Mucosa of rectum (tissue), 2 donors: ENCODE measurements around the gene MAPKAPK3.

Source experiments
- H3K27ac ChIP-seq, 2 donors: one replicate each; pipeline ENCODE4 v1.7.0; 2013; ENCODE audit warnings: inconsistent platforms in 2 of 2, low read depth in 2 of 2, low read length in 2 of 2
- H3K27me3 ChIP-seq, 2 donors: one replicate each; pipeline ENCODE4 v1.7.0; 2013; ENCODE audit warnings: low read length in 2 of 2; ENCODE audit not compliant: control insufficient read depth in 2 of 2, insufficient read depth in 2 of 2
- H3K36me3 ChIP-seq, 2 donors: one replicate each; pipeline ENCODE4 v1.7.0; 2013; ENCODE audit warnings: low read length in 2 of 2; ENCODE audit not compliant: control insufficient read depth in 2 of 2, insufficient read depth in 2 of 2
- H3K4me1 ChIP-seq, 2 donors: one replicate each; pipeline ENCODE4 v1.7.0; 2013; ENCODE audit warnings: low read length in 2 of 2, mild to moderate bottlenecking in 1 of 2; ENCODE audit not compliant: control insufficient read depth in 2 of 2, insufficient read depth in 2 of 2
- H3K4me3 ChIP-seq, 2 donors: one replicate each; pipeline ENCODE4 v1.7.0; 2013; ENCODE audit warnings: low read length in 2 of 2
- H3K9ac ChIP-seq, 2 donors: one replicate each; pipeline ENCODE4 v1.7.0; 2013; ENCODE audit warnings: low read length in 2 of 2, low read depth in 1 of 2, mild to moderate bottlenecking in 1 of 2
- H3K9me3 ChIP-seq, 2 donors: one replicate each; pipeline ENCODE4 v1.7.0; 2013; ENCODE audit warnings: low read length in 2 of 2; ENCODE audit not compliant: control insufficient read depth in 2 of 2
- donor health status: healthy.
- donor health status: Normal muscosa, but diverticular disease.

The MAPKAPK3 gene

DNA sequence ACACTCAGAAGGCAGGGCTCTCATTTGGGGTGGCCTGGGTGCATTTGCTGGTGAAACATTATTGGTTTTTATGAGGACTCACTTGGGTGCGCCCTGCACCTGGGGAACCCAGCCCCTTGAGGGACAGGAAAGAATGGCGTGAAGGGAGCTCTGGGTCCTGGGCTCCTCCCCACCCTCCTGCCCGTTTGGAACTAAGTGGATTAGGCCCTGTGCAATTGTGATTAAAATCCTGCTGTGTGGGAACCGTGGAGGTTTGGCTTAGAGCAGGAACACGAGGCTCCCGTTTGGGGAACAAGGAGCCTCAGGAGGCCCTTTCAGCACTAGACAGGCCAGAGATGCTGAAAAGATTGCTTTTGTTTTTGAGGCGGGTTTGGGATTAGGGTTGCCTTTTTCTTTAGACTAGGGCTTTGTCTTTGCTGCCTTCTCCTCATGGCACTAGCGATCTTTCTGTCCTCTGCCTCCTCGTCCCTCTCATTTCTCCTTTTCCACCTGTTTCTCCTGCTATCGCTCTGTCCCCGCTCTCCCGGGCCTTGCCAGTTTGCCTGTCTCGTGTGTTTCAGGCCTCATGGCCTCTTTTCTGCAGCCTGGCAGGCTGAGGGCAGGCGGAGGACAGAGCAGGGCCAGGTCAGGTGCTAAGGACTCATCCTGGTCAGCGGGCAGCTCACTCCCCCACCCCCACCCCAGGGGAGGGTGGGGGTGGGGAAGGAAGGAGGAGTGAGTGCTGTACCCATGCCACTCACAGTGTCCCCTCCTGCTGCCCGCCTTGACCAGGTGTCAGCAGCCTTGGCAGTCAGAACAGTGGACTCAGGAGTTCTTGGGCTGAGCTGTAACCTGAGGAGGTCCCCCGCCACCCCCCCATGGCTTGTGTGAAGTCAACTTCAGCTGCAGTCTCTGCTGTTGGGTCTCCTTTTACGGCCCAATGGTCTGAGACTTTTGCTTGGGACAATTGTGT lies 8.6 kb downstream of the MAPKAPK3 start:
- no peak overlapping the region for H3K27ac ChIP-seq

DNA sequence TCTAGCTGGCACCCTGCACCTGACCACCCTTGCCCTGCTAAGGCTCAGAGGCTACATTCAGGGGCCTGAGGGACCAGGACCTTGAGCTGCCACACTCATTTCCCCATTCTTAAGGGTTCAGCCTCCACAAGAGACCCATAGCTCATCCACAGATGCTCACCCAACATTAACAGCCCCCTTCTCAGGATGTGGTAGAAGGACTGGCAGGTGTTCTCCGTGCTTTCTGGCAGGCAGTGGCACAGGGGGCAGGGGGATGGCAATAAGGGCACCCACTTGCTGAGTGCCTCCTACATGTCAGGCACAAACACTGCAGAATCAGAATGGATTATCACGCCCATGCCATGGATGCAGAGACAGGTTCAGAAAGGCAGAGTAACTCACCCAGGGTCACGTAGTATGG lies 9.4 kb downstream of the MAPKAPK3 start:
- no peaks in the 10 kb centered on the region for H3K9me3 ChIP-seq
- peaks cover 18 to 21% of the 10 kb centered on the region in 2 donors for H3K4me1 ChIP-seq
- peaks cover 0 to 2% of the 10 kb centered on the region in 2 donors for H3K36me3 ChIP-seq
- no peak overlapping the region for H3K27ac ChIP-seq
- H3K27me3 ChIP-seq = no peaks in the 10 kb centered on the region
- no peak overlapping the region for H3K4me3 ChIP-seq
- H3K9ac ChIP-seq = no peak overlapping the region

More for the DNA sequence above, 8.6 kb downstream of the MAPKAPK3 start:
- no peaks in the 10 kb centered on the region for H3K9me3 ChIP-seq
- H3K27me3 ChIP-seq = no peaks in the 10 kb centered on the region
- H3K36me3 ChIP-seq = peaks cover 0 to 4% of the 10 kb centered on the region in 2 donors
- peaks cover 21% of the 10 kb centered on the region in 2 donors for H3K4me1 ChIP-seq
- H3K9ac ChIP-seq = no peak overlapping the region
- no peak overlapping the region for H3K4me3 ChIP-seq

DNA sequence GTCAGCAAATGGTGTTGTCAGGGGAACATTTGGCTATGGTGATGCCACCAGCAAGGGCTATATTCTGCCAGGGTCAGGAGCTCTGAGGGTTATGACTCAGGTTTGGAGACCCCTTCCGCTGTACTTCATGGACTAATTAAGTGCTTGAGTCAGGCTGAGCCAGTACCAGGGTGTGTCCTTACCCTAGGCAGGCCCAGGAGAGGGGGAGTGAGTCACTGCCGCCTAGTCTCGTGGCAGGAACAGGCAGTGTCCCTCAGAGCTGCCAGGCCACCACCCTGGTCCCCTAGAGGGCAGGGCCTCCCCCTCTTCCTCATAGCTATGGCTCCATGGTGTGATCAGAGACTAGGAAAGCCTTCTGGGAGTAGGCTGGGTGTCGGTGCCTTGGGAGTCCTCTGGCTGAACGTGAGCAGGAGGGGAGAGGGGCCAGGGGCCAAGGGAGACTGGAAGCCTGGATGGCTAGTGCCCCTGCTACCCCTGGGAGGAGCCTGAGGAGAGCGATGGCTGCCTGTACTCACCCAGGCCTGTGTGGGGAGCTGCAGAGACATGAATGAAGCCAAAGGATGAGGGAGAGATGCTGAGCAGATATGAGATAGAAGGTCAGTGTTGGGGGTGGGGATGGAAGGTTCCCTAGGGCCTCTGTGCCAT lies 10.6 kb downstream of the MAPKAPK3 start:
- no peak overlapping the region for H3K9ac ChIP-seq
- H3K27ac ChIP-seq = no peak overlapping the region
- H3K9me3 ChIP-seq = no peaks in the 10 kb centered on the region
- H3K4me1 ChIP-seq = peaks cover 18 to 21% of the 10 kb centered on the region in 2 donors
- H3K4me3 ChIP-seq = no peak overlapping the region
- H3K27me3 ChIP-seq = no peaks in the 10 kb centered on the region
- peaks cover 0 to 1% of the 10 kb centered on the region in 2 donors for H3K36me3 ChIP-seq

DNA sequence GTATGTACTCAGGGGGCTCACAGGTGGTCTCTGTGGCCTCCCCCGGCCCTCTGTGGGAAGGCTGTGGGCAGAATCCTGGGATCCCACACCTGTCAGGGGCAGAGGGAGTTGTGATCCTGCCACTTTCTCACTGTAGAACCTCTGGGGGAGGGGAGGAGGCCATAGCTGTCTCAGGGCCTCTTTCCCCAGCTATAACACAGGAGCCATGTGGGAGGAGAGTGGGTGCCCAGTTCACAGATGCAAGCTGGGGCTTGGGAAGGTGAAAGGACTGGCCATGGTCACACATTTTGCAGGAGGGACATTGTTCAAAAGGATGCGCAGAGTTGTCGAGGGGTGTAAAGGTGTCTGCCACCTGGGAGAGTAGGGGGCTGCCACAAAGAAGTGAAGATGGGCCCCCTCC lies 11.7 kb downstream of the MAPKAPK3 start:
- Histone ChIP-seq H3K36me3 (no peaks in the 10 kb centered on the region), H3K9ac (no peak overlapping the region), H3K4me3 (no peak overlapping the region), H3K27ac (no peak overlapping the region), H3K9me3 (no peaks in the 10 kb centered on the region), H3K27me3 (no peaks in the 10 kb centered on the region), H3K4me1 (peaks cover 15 to 24% of the 10 kb centered on the region in 2 donors)

DNA sequence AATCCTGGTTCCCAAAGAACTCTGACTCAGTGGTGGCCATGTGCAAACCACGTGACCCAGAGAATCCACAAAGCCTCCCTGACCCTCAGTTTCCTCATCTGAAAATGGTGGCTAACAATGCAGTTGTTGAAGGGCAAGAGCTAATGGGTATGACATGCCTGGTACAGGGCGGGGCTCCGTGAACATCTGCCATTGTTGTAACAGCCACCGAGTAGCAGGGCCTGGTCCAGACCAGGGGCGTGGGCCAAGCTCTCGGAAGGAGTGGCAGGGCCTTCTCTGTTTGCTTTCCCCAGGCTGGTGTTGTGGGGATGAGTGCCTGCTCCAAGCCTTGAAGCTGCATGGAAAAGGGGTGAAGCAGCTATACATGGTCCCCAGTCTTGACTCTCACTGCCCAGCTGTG lies 13.4 kb downstream of the MAPKAPK3 start:
- Histone ChIP-seq H3K9me3 (no peaks in the 10 kb centered on the region), H3K27me3 (no peaks in the 10 kb centered on the region), H3K36me3 (peaks cover 0 to 3% of the 10 kb centered on the region in 2 donors), H3K9ac (no peak overlapping the region), H3K4me1 (peaks cover under 1 to 14% of the 10 kb centered on the region in 2 donors), H3K4me3 (no peak overlapping the region), H3K27ac (no peak overlapping the region)

DNA sequence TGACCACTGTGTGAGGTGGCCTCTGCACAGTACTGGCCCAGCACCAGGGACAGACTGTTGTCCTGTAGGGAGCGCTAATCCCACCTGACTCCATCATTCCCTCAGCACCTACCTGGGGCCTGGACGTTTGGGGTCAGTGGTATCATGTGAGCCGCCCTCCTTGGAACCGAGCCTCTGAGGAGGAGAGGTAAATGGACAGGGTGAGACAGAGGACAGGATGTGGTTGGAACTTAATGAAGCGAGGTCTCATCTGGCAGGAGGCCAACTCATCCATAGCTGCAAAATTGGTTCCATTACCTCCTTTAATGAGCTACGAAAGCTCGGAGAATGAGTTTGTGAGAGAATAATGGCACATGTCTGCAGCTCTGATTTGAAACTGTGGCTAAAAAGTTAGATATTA lies 13.9 kb downstream of the MAPKAPK3 start:
- Histone ChIP-seq H3K4me3 (no peak overlapping the region), H3K27ac (no peak overlapping the region), H3K4me1 (peaks cover 0 to 11% of the 10 kb centered on the region in 2 donors), H3K9me3 (no peaks in the 10 kb centered on the region), H3K27me3 (no peaks in the 10 kb centered on the region), H3K36me3 (peaks cover 0 to 3% of the 10 kb centered on the region in 2 donors), H3K9ac (no peak overlapping the region)

DNA sequence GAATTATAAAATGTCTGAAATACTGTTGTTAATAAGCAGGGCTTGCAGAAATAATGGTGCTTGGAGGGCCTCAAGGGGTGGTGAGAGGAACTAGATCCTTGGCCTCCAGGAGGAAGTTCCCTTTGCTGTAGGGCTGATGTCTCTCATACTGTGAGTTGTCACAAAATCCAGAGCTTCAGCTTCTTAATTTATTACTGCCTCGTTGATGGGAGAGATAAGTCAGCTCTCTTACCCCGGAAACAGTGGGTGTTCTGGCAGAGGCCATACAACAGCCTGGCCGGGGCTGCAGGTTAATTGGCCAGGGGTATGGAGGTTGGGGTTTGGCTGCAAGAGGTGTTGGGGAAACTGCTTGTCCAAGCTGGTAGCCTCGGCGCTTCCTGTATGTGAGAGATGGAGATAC lies 15.5 kb downstream of the MAPKAPK3 start:
- H3K9me3 ChIP-seq = no peaks in the 10 kb centered on the region
- H3K4me1 ChIP-seq = peaks cover 0 to 17% of the 10 kb centered on the region in 2 donors
- H3K36me3 ChIP-seq = peaks cover 0 to 3% of the 10 kb centered on the region in 2 donors
- no peak overlapping the region for H3K27ac ChIP-seq
- no peak overlapping the region for H3K4me3 ChIP-seq
- no peaks in the 10 kb centered on the region for H3K27me3 ChIP-seq
- H3K9ac ChIP-seq = no peak overlapping the region

DNA sequence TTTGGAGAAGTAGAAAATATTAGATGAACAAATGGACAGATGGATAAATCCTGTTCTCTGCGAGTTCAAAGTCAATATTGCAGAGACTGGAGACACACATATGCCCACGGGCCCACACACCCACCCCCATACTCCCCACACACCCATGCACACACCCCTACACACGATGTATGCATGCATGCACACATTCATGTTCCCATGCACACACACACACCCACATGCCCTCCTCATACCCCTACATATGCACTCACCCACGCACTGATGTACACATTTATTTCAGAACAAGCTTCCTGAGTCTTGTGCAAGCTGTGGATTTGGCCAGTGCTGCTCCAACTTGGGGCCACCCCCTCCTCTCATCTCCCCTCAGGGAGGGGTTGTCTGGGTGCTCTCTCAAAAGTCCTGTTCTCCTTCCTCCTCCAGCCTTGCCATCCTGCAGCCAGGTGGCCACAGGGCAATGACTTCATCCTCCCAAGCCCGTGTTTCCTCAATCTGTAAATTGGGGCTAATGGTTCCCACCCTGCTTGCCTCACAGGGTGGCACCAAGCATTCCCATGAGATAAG lies 16.4 kb downstream of the MAPKAPK3 start:
- no peak overlapping the region for H3K9ac ChIP-seq
- H3K4me3 ChIP-seq = no peak overlapping the region
- H3K9me3 ChIP-seq = no peaks in the 10 kb centered on the region
- peaks cover 0 to 3% of the 10 kb centered on the region in 2 donors for H3K36me3 ChIP-seq
- no peaks in the 10 kb centered on the region for H3K27me3 ChIP-seq
- H3K27ac ChIP-seq = no peak overlapping the region
- peaks cover 0 to 17% of the 10 kb centered on the region in 2 donors for H3K4me1 ChIP-seq

DNA sequence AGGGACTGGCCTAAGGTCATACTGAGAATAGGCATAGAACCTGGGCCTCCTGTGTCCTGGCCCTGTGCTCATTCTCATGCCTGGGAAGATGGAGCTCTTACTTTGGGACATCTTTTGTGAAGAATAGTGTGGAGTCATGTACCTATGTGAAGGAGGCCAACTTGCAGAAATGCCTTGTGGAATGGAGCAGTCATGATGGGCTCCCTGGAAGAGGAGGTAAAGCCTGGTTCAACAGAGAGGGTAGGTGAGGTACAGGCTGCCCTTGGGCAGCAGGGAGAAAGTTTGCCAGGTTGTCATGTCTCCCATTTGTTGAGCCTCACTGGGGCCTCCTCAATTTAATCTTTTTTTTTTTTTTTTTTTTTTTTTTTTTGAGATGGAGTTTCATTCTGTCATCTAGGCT lies 18.1 kb downstream of the MAPKAPK3 start:
- peaks cover 0 to 14% of the 10 kb centered on the region in 2 donors for H3K4me1 ChIP-seq
- no peaks in the 10 kb centered on the region for H3K9me3 ChIP-seq
- H3K27me3 ChIP-seq = no peaks in the 10 kb centered on the region
- H3K4me3 ChIP-seq = no peak overlapping the region
- no peak overlapping the region for H3K27ac ChIP-seq
- H3K36me3 ChIP-seq = peaks cover 0 to 9% of the 10 kb centered on the region in 2 donors
- no peak overlapping the region for H3K9ac ChIP-seq

DNA sequence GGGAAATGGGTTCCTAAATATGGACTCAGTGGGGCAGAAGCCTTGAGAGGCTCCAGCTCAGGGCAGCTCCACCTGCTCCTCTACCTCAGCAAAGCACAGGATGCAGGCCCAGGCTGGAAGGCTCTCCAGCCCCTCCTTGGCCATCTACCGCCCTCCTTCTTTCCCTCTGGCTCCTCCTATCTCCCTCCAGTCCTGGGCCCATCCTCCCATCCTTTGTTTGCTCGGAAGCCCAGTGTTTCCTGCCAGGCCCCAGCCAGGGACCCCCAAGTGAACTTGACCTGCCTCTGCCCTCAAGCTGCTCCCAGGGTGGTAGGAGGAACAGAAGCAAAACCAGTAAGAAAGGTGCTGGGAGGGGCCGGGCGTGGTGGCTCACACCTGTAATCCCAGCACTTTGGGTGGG lies 20.1 kb downstream of the MAPKAPK3 start:
- Histone ChIP-seq H3K4me1 (peaks cover 0 to 11% of the 10 kb centered on the region in 2 donors), H3K27me3 (no peaks in the 10 kb centered on the region), H3K4me3 (no peak overlapping the region), H3K9me3 (no peaks in the 10 kb centered on the region), H3K9ac (no peak overlapping the region), H3K36me3 (peaks cover 13 to 23% of the 10 kb centered on the region in 2 donors), H3K27ac (no peak overlapping the region)
